ENCODE data around the gene DDR2. TPM values are rescaled to one million over a fixed set of nuclear protein-coding genes. Genes with fewer than 3 reads are reported as not detected.
"Not testable (repeated sequence)": the region's sequence is repeated elsewhere in the genome, so short reads cannot be mapped to it uniquely, and the experiment has no call there.

The DDR2 gene
- total RNA-seq, 1 donor from 2014 or later = 4.4 TPM

DNA sequence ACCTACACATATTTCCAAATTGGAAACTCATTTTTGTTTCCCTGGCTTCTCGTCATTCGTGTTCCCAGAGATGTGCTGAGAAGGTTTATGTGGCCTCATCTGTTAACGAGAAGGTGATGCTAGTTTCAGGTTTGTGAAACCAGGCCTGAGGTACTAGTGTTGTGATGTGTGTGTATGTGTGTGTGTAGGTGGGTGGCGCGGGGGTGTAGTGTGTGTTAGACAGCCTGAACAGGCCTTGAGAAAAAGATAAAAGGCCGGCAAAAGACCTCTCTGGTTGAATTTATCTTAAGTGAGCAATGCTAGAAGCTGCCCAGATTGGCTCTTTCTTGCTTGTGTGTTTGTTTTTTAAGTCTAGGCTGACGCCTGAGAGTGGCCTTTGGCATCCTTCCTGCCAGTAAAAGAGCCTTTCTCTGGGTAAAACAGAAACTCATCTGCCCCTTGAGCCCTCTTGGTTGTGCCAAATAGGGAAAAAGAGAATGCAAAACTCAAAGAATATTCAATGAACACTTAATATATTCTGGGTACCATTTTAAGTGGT, 92.4 kb downstream of the DDR2 start:
- Mint-ChIP-seq H3K27ac (ENCODE audit: unreplicated experiment) (no peak overlapping the region), H3K4me3 (ENCODE audit: unreplicated experiment) (no peak overlapping the region), H3K9me3 (ENCODE audit: unreplicated experiment) (peaks cover 2% of the 10 kb centered on the region), H3K36me3 (ENCODE audit: unreplicated experiment) (no peaks in the 10 kb centered on the region), H3K4me1 (ENCODE audit: low read depth, unreplicated experiment) (no peaks in the 10 kb centered on the region), H3K27me3 (ENCODE audit: unreplicated experiment) (peaks cover 7% of the 10 kb centered on the region)
- TF ChIP-seq, protein P1, sequence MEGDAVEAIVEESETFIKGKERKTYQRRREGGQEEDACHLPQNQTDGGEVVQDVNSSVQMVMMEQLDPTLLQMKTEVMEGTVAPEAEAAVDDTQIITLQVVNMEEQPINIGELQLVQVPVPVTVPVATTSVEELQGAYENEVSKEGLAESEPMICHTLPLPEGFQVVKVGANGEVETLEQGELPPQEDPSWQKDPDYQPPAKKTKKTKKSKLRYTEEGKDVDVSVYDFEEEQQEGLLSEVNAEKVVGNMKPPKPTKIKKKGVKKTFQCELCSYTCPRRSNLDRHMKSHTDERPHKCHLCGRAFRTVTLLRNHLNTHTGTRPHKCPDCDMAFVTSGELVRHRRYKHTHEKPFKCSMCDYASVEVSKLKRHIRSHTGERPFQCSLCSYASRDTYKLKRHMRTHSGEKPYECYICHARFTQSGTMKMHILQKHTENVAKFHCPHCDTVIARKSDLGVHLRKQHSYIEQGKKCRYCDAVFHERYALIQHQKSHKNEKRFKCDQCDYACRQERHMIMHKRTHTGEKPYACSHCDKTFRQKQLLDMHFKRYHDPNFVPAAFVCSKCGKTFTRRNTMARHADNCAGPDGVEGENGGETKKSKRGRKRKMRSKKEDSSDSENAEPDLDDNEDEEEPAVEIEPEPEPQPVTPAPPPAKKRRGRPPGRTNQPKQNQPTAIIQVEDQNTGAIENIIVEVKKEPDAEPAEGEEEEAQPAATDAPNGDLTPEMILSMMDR (IDR thresholded peaks at IDR 0.05; ENCODE audit: partially characterized antibody, unreplicated experiment) = no peak
- no peak for DNase-seq

DNA sequence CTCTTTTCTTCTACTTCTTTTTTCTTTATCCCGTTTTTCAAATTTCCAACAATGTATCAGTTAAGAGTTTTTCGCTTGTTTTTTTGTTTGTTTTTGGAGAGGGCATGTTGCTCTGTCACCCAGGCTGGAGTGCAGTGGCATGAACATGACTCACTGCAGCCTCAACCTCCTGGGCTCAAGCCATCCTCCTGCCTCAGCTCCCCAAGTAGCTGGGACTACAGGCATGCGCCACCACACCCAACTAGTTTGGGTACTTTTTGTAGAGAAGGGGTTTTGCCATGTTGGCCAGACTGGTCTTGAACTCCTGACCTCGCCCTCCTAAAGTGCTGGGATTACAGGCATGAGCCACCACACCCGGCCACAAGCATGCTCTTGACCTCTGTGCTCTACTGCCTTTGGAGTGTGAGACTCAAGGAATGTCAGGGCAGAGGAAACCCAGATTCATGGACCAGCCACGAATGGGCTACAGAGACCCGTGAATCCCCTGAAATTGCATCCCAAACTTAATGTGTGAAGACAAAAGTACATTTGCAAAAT, 93.1 kb downstream of the DDR2 start:
- DNase-seq = no peak
- TF ChIP-seq, protein P1 (IDR thresholded peaks at IDR 0.05; ENCODE audit: partially characterized antibody, unreplicated experiment) = no peak
- H3K4me3 Mint-ChIP-seq (ENCODE audit: unreplicated experiment) = no peak overlapping the region
- H3K4me1 Mint-ChIP-seq (ENCODE audit: low read depth, unreplicated experiment) = no peaks in the 10 kb centered on the region
- H3K27ac Mint-ChIP-seq (ENCODE audit: unreplicated experiment) = no peak overlapping the region
- H3K27me3 Mint-ChIP-seq (ENCODE audit: unreplicated experiment) = peaks cover 7% of the 10 kb centered on the region
- H3K36me3 Mint-ChIP-seq (ENCODE audit: unreplicated experiment) = no peaks in the 10 kb centered on the region
- H3K9me3 Mint-ChIP-seq (ENCODE audit: unreplicated experiment) = peaks cover 2% of the 10 kb centered on the region

DNA sequence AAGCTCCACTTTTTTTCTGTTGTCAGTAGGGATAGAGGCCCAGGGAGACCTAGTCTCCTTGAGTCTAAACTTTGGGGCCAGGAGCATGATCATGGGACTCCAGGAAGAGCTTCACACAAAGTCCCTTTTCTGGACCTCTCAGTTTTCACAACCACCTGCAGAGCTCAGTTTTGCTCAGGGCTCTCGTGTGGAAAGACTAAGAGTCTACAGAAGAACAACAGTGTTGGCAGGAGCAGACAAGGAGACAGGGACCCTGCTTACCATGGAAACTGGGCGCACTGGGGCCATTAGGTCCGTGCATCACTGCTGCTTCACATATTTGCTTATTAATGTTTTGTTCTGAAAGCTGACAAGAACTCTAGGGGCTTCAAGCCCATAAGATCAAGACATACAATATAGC, 94.3 kb downstream of the DDR2 start:
- H3K4me3 Mint-ChIP-seq (ENCODE audit: unreplicated experiment) = no peak overlapping the region
- peaks cover 3% of the 10 kb centered on the region for H3K27me3 Mint-ChIP-seq (ENCODE audit: unreplicated experiment)
- no peaks in the 10 kb centered on the region for H3K4me1 Mint-ChIP-seq (ENCODE audit: low read depth, unreplicated experiment)
- no peak overlapping the region for H3K27ac Mint-ChIP-seq (ENCODE audit: unreplicated experiment)
- DNase-seq = no peak
- H3K36me3 Mint-ChIP-seq (ENCODE audit: unreplicated experiment) = no peaks in the 10 kb centered on the region
- peaks cover 2% of the 10 kb centered on the region for H3K9me3 Mint-ChIP-seq (ENCODE audit: unreplicated experiment)
- TF ChIP-seq, protein P1 (IDR thresholded peaks at IDR 0.05; ENCODE audit: partially characterized antibody, unreplicated experiment) = no peak

DNA sequence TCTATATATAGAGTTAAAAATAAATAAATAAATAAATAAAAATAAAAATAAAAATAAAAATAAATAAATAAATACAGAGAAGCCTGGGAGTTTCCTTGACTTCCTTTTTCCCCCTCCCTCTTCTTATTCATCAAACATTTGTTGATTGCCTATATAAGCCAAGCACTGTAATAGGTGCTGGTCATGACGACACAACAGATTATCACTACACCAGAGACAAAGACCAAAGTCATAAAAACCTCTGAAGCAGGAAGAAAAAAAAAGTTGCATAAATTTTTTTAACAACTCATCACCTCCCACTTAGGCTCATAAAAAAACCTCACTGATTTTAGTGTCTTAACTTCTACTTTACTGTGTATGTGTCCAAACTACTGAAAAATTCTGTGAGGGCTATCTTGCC, 95.2 kb downstream of the DDR2 start:
- not testable (repeated sequence) for H3K4me1 Mint-ChIP-seq (ENCODE audit: low read depth, unreplicated experiment); DNase-seq; H3K9me3 Mint-ChIP-seq (ENCODE audit: unreplicated experiment); H3K27me3 Mint-ChIP-seq (ENCODE audit: unreplicated experiment); H3K27ac Mint-ChIP-seq (ENCODE audit: unreplicated experiment); H3K4me3 Mint-ChIP-seq (ENCODE audit: unreplicated experiment); H3K36me3 Mint-ChIP-seq (ENCODE audit: unreplicated experiment)

DNA sequence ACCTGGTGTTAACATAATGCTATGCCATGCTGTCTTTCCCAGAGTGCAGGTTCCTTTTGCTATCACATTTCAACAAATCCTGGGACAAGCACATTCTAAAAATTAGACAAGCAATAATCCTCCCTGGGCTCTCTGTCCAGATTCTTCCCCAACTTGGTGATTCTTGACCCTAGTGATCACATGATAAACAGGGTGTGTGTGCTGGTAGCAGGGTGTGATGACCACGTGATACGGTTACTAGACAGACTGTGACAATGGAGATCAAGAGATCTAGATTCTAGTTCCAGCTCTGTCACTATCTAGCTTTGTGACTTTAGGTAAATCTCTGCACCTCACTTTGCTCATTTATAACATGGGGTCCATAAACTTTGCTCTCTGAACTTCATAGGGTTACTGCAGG, 96.3 kb downstream of the DDR2 start:
- no peaks in the 10 kb centered on the region for H3K36me3 Mint-ChIP-seq (ENCODE audit: unreplicated experiment)
- no peaks in the 10 kb centered on the region for H3K4me1 Mint-ChIP-seq (ENCODE audit: low read depth, unreplicated experiment)
- no peak overlapping the region for H3K4me3 Mint-ChIP-seq (ENCODE audit: unreplicated experiment)
- H3K9me3 Mint-ChIP-seq (ENCODE audit: unreplicated experiment) = no peaks in the 10 kb centered on the region
- H3K27ac Mint-ChIP-seq (ENCODE audit: unreplicated experiment) = no peak overlapping the region
- TF ChIP-seq, protein P1 (IDR thresholded peaks at IDR 0.05; ENCODE audit: partially characterized antibody, unreplicated experiment) = no peak
- no peaks in the 10 kb centered on the region for H3K27me3 Mint-ChIP-seq (ENCODE audit: unreplicated experiment)
- DNase-seq = no peak

DNA sequence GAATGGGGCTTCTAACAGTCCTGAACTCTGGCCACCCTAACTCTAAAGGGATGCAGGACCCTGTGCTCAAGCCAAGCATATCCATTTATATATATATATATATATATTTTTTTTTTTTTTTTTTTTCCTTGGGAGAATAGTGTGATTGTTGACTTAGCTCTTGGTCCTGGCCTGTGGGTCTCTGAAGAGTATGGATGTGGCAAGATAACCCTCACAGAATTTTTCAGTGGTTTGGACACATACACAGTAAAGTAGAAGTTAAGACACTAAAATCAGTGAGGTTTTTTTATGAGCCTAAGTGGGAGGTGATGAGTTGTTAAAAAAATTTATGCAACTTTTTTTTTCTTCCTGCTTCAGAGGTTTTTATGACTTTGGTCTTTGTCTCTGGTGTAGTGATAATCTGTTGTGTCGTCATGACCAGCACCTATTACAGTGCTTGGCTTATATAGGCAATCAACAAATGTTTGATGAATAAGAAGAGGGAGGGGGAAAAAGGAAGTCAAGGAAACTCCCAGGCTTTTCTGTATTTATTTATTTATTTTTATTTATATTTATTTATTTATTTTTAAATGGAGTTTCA, 97.0 kb downstream of the DDR2 start:
- not testable (repeated sequence) for DNase-seq; H3K9me3 Mint-ChIP-seq (ENCODE audit: unreplicated experiment); H3K4me3 Mint-ChIP-seq (ENCODE audit: unreplicated experiment); H3K4me1 Mint-ChIP-seq (ENCODE audit: low read depth, unreplicated experiment); H3K36me3 Mint-ChIP-seq (ENCODE audit: unreplicated experiment); H3K27ac Mint-ChIP-seq (ENCODE audit: unreplicated experiment); H3K27me3 Mint-ChIP-seq (ENCODE audit: unreplicated experiment)
